Esophagus muscularis mucosa (tissue), 4 donors: Measurements from ENCODE around the gene CLTC. TPM values are rescaled to one million over a fixed set of nuclear protein-coding genes. Genes with fewer than 3 reads are reported as not detected.

Experiments used
- DNase-seq: peaks from one replicate; pipeline ENCODE4 v3.0.0-alpha.2; 2017; ENCODE audit errors: extremely low spot score
- H3K27ac ChIP-seq, 4 donors: fragments of 200-600 bp; sonication (generic); replicated peaks in 1 of 4; 1 replicate in 3 of 4; 2 replicates in 1 of 4; pipeline ENCODE4 v1.5.1; 2016 to 2019; ENCODE audit warnings: mild to moderate bottlenecking in 1 of 4
- H3K27me3 ChIP-seq, 4 donors: fragments of 200-600 bp; sonication (generic); one replicate each; pipeline versions ENCODE4 v1.5.1 to v1.6.0; 2016 to 2019
- H3K36me3 ChIP-seq, 4 donors: fragments of 200-600 bp; sonication (generic); one replicate each; pipeline ENCODE4 v1.5.1; 2016 to 2019
- H3K4me1 ChIP-seq, 4 donors: fragments of 200-600 bp; sonication (generic); one replicate each; pipeline ENCODE4 v1.5.1; 2016 to 2019
- H3K4me3 ChIP-seq, 4 donors: fragments of 200-600 bp; sonication (generic); 1 replicate in 2 of 4; 2 replicates in 2 of 4; pipeline ENCODE4 v1.5.1; 2016 to 2019; ENCODE audit warnings: mild to moderate bottlenecking in 4 of 4, moderate library complexity in 1 of 4
- H3K9me3 ChIP-seq, 4 donors: fragments of 200-600 bp; sonication (generic); 1 replicate in 3 of 4; 2 replicates in 1 of 4; pipeline ENCODE4 v1.5.1; 2016 to 2019
- CTCF ChIP-seq, 3 experiments: fragments of 200-600 bp in 2 of 3; fragments of 450-650 bp in 1 of 3; sonication (generic) in 2 of 3; IDR thresholded peaks; one replicate each; pipeline ENCODE4 v1.5.1; 2017 to 2019; ENCODE audit warnings: antibody characterized with exemption in 3 of 3, mild to moderate bottlenecking in 2 of 3, moderate library complexity in 1 of 3
- EP300 ChIP-seq: sonication (generic); formaldehyde crosslinking; IDR thresholded peaks from one replicate; pipeline ENCODE4 v1.6.1; 2017; ENCODE audit warnings: antibody characterized with exemption
- POLR2A ChIP-seq: fragments of 450-650 bp; IDR thresholded peaks from one replicate; pipeline ENCODE4 v1.6.1; 2017; ENCODE audit warnings: antibody characterized with exemption, moderate library complexity, mild to moderate bottlenecking, low read depth
- POLR2AphosphoS5 ChIP-seq, 2 donors: sonication (generic); formaldehyde crosslinking; IDR thresholded peaks; one replicate each; pipeline ENCODE4 v1.6.1; 2017; ENCODE audit warnings: antibody characterized with exemption in 2 of 2
- WGBS: methylation state at CpG from one replicate; pipeline ENCODE4 v1.1.5; 2018; 5-methylcytosine and 5-hydroxymethylcytosine counted together
- intact Hi-C: fragments of 100-400 bp; cut with DNase I; formaldehyde crosslinking; loops from one replicate; pipeline ENCODE4 v1.15.1; 2023
- total RNA-seq, 4 donors: library from RNA; depleted of rRNA; stranded (reverse); fragments of >200 nt; gene quantifications; one replicate each; pipeline versions ENCODE4 v1.1.0 to v1.2.1, GENCODE V29; 2016

CLTC gene
- total RNA-seq, 4 donors from 2014 or later: 206 to 283 (median 252) TPM

- DNase-seq: no peak
- intact Hi-C loops: no loop called here
- 96% methylated on average over 3 of the region's 3 CpGs for WGBS
- Histone ChIP-seq H3K36me3 (peaks cover 16 to 63% (median 35%) of the 10 kb centered on the region in 4 donors), H3K27ac (no peak overlapping the region), H3K4me3 (no peak overlapping the region), H3K4me1 (no peaks in the 10 kb centered on the region), H3K9me3 (no peaks in the 10 kb centered on the region), H3K27me3 (no peaks in the 10 kb centered on the region)
- TF ChIP-seq POLR2AphosphoS5 (IDR thresholded peaks at IDR 0.05) (no peak), EP300 (no peak), CTCF (IDR thresholded peaks at IDR 0.05) (no peak), POLR2A (no peak)
Observed at GRCh38 chr17:59737324-59737723, 117.6 kb downstream of the CLTC start.

GRCh38 chr17:59743842-59744241, 124.1 kb downstream of the CLTC start:
- no peak for DNase-seq
- no peak overlapping the region for H3K4me3 ChIP-seq
- H3K36me3 ChIP-seq: peaks cover 0 to 25% (median 17%) of the 10 kb centered on the region in 4 donors
- WGBS: 95% methylated on average over 4 of the region's 4 CpGs
- intact Hi-C loops: no loop called here
- H3K27me3 ChIP-seq: no peaks in the 10 kb centered on the region
- no peak for TF ChIP-seq POLR2A
- no peak for TF ChIP-seq CTCF (IDR thresholded peaks at IDR 0.05)
- TF ChIP-seq EP300: no peak
- no peak for TF ChIP-seq POLR2AphosphoS5 (IDR thresholded peaks at IDR 0.05)
- H3K27ac ChIP-seq: no peak overlapping the region
- peaks cover 0 to 6% (median 0%) of the 10 kb centered on the region in 4 donors for H3K4me1 ChIP-seq
- no peaks in the 10 kb centered on the region for H3K9me3 ChIP-seq

- Histone ChIP-seq H3K36me3 (peaks cover 0 to 20% (median 13%) of the 10 kb centered on the region in 4 donors), H3K27me3 (no peaks in the 10 kb centered on the region), H3K9me3 (no peaks in the 10 kb centered on the region), H3K27ac (no peak overlapping the region), H3K4me3 (no peak overlapping the region), H3K4me1 (peaks cover 0 to 6% (median 0%) of the 10 kb centered on the region in 4 donors)
- no peak for DNase-seq
- TF ChIP-seq EP300 (no peak), POLR2A (no peak), CTCF (IDR thresholded peaks at IDR 0.05) (no peak), POLR2AphosphoS5 (IDR thresholded peaks at IDR 0.05) (no peak)
- intact Hi-C loops: loop anchor here (5.0 kb wide), 1 partner anchor 292 kb away; no protein-coding TSS in a partner anchor
- WGBS: 90% methylated on average over 2 of the region's 2 CpGs
Observed at GRCh38 chr17:59745040-59745439, 125.3 kb downstream of the CLTC start.

Other genes with a start within 250 kb of the CLTC start
- 10 to 100 TPM; 32.4 to 48.0 (median 44.3) TPM for gene DHX40, start 54.3 kb upstream of the CLTC start, total RNA-seq
- 10 to 100 TPM; 11.4 to 31.1 (median 15.2) TPM for gene PTRH2, start 87.5 kb downstream of the CLTC start, total RNA-seq
- gene VMP1, start 87.8 kb downstream of the CLTC start, total RNA-seq: 100 to 1,000 TPM in 1 of 4 donors, 10 to 100 TPM in 3; 47.3 to 137 (median 59.6) TPM